Aorta (tissue), 5 donors: ENCODE results near the gene PDCD6IP. TPM values are rescaled to one million over a fixed set of nuclear protein-coding genes. Genes with fewer than 3 reads are reported as not detected.

ENCODE experiments used
- ATAC-seq: fragments of 200-7000 bp; cut with Tn5 transposase; one replicate; pipeline ENCODE4 v1.9.1; 2022; ENCODE audit warnings: moderate library complexity; ENCODE audit not compliant: low FRiP score
- DNase-seq, 2 donors: peaks; one replicate each; pipeline ENCODE4 v3.0.0-alpha.2; 2020
- H3K27ac ChIP-seq, 2 donors: one replicate each; pipeline ENCODE4 v1.5.1; 2013; ENCODE audit warnings: low read length in 2 of 2, mild to moderate bottlenecking in 2 of 2, moderate library complexity in 2 of 2, control low read depth in 1 of 2, inconsistent platforms in 1 of 2, low read depth in 1 of 2
- H3K27me3 ChIP-seq, 2 donors: one replicate each; pipeline ENCODE4 v1.6.1; 2013; ENCODE audit warnings: control low read depth in 1 of 2, low read length in 1 of 2, mild to moderate bottlenecking in 1 of 2, moderate library complexity in 1 of 2; ENCODE audit not compliant: insufficient read depth in 2 of 2, control insufficient read depth in 1 of 2
- H3K36me3 ChIP-seq, 2 donors: one replicate each; pipeline ENCODE4 v1.6.1; 2013; ENCODE audit warnings: control low read depth in 1 of 2, low read length in 1 of 2, mild to moderate bottlenecking in 1 of 2; ENCODE audit not compliant: insufficient read depth in 2 of 2, control insufficient read depth in 1 of 2
- H3K4me1 ChIP-seq, 2 donors: one replicate each; pipeline ENCODE4 v1.6.1; 2013; ENCODE audit warnings: low read length in 2 of 2, control low read depth in 1 of 2, mild to moderate bottlenecking in 1 of 2, moderate library complexity in 1 of 2; ENCODE audit not compliant: insufficient read depth in 2 of 2, control insufficient read depth in 1 of 2
- H3K4me3 ChIP-seq, 2 donors: one replicate each; pipeline ENCODE4 v1.5.1; 2013; ENCODE audit warnings: low read length in 2 of 2, control low read depth in 1 of 2, mild to moderate bottlenecking in 1 of 2
- H3K9me3 ChIP-seq: one replicate; pipeline ENCODE4 v1.6.1; 2013; ENCODE audit warnings: mild to moderate bottlenecking, low read length; ENCODE audit not compliant: control insufficient read depth
- WGBS, 2 donors: extraction: QIAGEN DNeasy Blood & Tissue Kit; methylation state at CpG; one replicate each; pipeline ENCODE4 v1.1.7; 2013; 5-methylcytosine and 5-hydroxymethylcytosine counted together
- intact Hi-C, 2 donors: fragments of 100-400 bp; cut with DNase I; formaldehyde crosslinking; loops; one replicate each; pipeline versions ENCODE4 v1.14.2 to v1.15.0; 2022
- polyA plus RNA-seq, 2 donors: library from polyadenylated mRNA; stranded (reverse); fragments of 200-250 nt; gene quantifications; one replicate each; pipeline ENCODE4 v1.2.3, GENCODE V29; 2013
- total RNA-seq, 2 donors: library from RNA; stranded (reverse); fragmentation: NEBNext Ultra II Directional; extraction: Animal tissue kit (Norgen Biotek cat#: 25700); gene quantifications; one replicate each; pipeline ENCODE4 v1.2.1, GENCODE V29; 2021
- donor health status: healthy with polysubstance abuse.
- donor health status: Bipolar disorder and iron deficiency.
- donor health status: DM: no; HTN: no; CAD: no.
- donor health status: DM: no; HTN: no; CAD: no.
- donor health status: DM: yes; HTN: yes; CAD: no.

The PDCD6IP gene
- total and polyA plus RNA-seq, 4 donors, result 41.7 to 245 (median 143) TPM

- H3K27ac ChIP-seq, result no peak overlapping the region
- ATAC-seq (no peak), DNase-seq (no peak)
- H3K36me3 ChIP-seq, result no peaks in the 10 kb centered on the region
- peaks cover 2 to 17% of the 10 kb centered on the region in 2 donors for H3K4me1 ChIP-seq
- 83 to 90% methylated on average over 6 of the region's 6 CpGs for WGBS, 2 donors
- H3K4me3 ChIP-seq, result no peak overlapping the region
- intact Hi-C loops, result no loop called here
- no peaks in the 10 kb centered on the region for H3K9me3 ChIP-seq
- H3K27me3 ChIP-seq, result no peaks in the 10 kb centered on the region
These were observed 5.6 kb downstream of the PDCD6IP start for GRCh38 chr3:33803894-33804526.

GRCh38 chr3:33807191-33807590 is 8.8 kb downstream of the PDCD6IP start:
- Histone ChIP-seq H3K9me3 (no peaks in the 10 kb centered on the region), H3K27ac (no peak overlapping the region), H3K4me1 (peaks cover 3 to 17% of the 10 kb centered on the region in 2 donors), H3K36me3 (no peaks in the 10 kb centered on the region), H3K4me3 (no peak overlapping the region), H3K27me3 (no peaks in the 10 kb centered on the region)
- intact Hi-C loops, result no loop called here
- peak; percentile 48 for ATAC-seq
- no peak for DNase-seq
- WGBS, 2 donors, result 5 to 9% methylated on average over 2 of the region's 2 CpGs

DNA sequence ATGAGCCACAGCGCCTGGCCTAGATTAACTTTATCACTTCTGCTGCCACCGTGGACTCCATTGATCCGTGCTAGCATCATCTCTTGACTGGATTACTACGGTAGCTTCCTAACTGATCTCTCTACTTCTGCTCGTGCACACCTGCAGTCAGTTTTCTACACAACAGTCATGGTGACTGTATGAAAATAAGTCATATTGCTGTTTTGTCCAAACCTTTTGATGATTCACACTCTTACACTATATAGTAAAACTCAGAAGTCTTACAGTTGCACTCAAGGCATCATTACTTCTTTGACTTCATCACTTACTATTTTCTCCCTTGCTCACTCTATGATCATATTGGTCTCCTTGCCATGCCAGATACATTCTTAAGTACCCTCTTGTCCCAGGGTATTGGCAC is 10.1 kb downstream of the PDCD6IP start:
- Histone ChIP-seq H3K4me3 (no peak overlapping the region), H3K27me3 (no peaks in the 10 kb centered on the region), H3K36me3 (no peaks in the 10 kb centered on the region), H3K9me3 (no peaks in the 10 kb centered on the region), H3K4me1 (peaks cover 3 to 15% of the 10 kb centered on the region in 2 donors), H3K27ac (no peak overlapping the region)
- intact Hi-C loops, result no loop called here
- DNase-seq (no peak), ATAC-seq (no peak)
- 88 to 99% methylated on average over 5 of the region's 5 CpGs for WGBS, 2 donors

- 88 to 97% methylated on average over 1 of the region's 1 CpG for WGBS, 2 donors
- ATAC-seq (no peak), DNase-seq (no peak)
- Histone ChIP-seq H3K9me3 (no peaks in the 10 kb centered on the region), H3K36me3 (peaks cover 0 to 4% of the 10 kb centered on the region in 2 donors), H3K4me1 (peaks cover 3 to 15% of the 10 kb centered on the region in 2 donors), H3K27me3 (no peaks in the 10 kb centered on the region), H3K4me3 (no peak overlapping the region), H3K27ac (no peak overlapping the region)
- intact Hi-C loops, result no loop called here
These were observed 12.1 kb downstream of the PDCD6IP start for GRCh38 chr3:33810545-33810944.

DNA sequence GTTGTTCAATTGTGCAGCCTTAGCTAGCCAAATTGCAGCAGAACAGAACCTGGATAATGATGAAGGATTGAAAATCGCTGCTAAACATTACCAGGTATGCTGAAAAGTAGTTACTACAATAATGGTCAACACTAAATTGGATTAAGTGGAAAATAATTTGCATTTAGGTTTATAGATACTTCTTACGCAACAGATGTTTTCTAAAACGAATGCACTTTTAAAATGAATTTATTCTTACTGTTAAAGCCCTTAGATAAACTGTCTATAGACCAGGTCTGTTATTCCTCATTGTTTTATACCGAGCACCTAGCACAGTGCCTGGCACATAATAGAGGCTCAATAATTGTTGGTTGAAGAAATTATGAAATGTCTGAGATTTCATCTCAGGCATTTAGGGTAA is 23.6 kb downstream of the PDCD6IP start:
- intact Hi-C loops, result no loop called here
- 90 to 92% methylated on average over 4 of the region's 4 CpGs for WGBS, 2 donors
- Histone ChIP-seq H3K36me3 (no peaks in the 10 kb centered on the region), H3K27ac (no peak overlapping the region), H3K27me3 (no peaks in the 10 kb centered on the region), H3K4me1 (no peaks in the 10 kb centered on the region), H3K9me3 (no peaks in the 10 kb centered on the region), H3K4me3 (no peak overlapping the region)
- DNase-seq, result no peak
- ATAC-seq, result no peak

DNA sequence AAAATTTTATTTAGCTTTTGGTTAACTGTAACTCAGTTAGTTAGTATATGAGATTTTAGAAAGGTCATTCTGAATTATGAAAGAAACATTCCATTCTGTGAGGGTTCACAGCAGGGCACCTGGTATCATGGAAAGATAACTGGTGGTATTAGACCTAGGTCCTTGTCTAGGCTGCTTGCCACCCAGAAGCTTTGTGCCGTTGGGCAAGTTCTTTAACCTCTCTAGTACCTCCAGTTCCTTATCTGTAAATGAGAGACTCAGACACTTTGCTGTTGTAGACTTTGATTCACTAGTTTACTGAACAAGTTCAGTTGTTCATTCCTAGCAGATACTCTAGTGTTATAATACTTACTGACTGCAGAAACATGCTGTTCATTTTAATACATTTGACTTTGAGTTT is 25.4 kb downstream of the PDCD6IP start:
- no peaks in the 10 kb centered on the region for H3K36me3 ChIP-seq
- H3K4me3 ChIP-seq, result no peak overlapping the region
- DNase-seq, result no peak
- intact Hi-C loops, result no loop called here
- WGBS, 2 donors, result 77 to 80% methylated on average over 1 of the region's 1 CpG
- no peaks in the 10 kb centered on the region for H3K9me3 ChIP-seq
- H3K4me1 ChIP-seq, result no peaks in the 10 kb centered on the region
- H3K27ac ChIP-seq, result no peak overlapping the region
- H3K27me3 ChIP-seq, result no peaks in the 10 kb centered on the region
- no peak for ATAC-seq

GRCh38 chr3:33825111-33825510 is 26.7 kb downstream of the PDCD6IP start:
- H3K4me1 ChIP-seq, result no peaks in the 10 kb centered on the region
- ATAC-seq, result no peak
- peaks cover 0 to 3% of the 10 kb centered on the region in 2 donors for H3K36me3 ChIP-seq
- no peak for DNase-seq
- no peak overlapping the region for H3K27ac ChIP-seq
- no peak overlapping the region for H3K4me3 ChIP-seq
- intact Hi-C loops, result no loop called here
- 83 to 89% methylated on average over 5 of the region's 5 CpGs for WGBS, 2 donors
- H3K27me3 ChIP-seq, result no peaks in the 10 kb centered on the region
- no peaks in the 10 kb centered on the region for H3K9me3 ChIP-seq

GRCh38 chr3:33826206-33826605 is 27.8 kb downstream of the PDCD6IP start:
- intact Hi-C loops, result no loop called here
- ATAC-seq (no peak), DNase-seq (no peak)
- Histone ChIP-seq H3K27ac (no peak overlapping the region), H3K4me3 (no peak overlapping the region), H3K9me3 (no peaks in the 10 kb centered on the region), H3K27me3 (no peaks in the 10 kb centered on the region), H3K4me1 (no peaks in the 10 kb centered on the region), H3K36me3 (peaks cover 3% of the 10 kb centered on the region in 2 donors)
- WGBS, 2 donors, result 50 to 71% methylated on average over 1 of the region's 1 CpG

- DNase-seq, result no peak
- H3K27me3 ChIP-seq, result no peaks in the 10 kb centered on the region
- 92 to 93% methylated on average over 1 of the region's 1 CpG for whole genome bisulfite sequencing, 2 donors
- intact Hi-C loops, result no loop called here
- peaks cover 3% of the 10 kb centered on the region in 2 donors for H3K36me3 ChIP-seq
- no peak overlapping the region for H3K4me3 ChIP-seq
- ATAC-seq, result no peak
- no peak overlapping the region for H3K27ac ChIP-seq
- no peaks in the 10 kb centered on the region for H3K9me3 ChIP-seq
- no peaks in the 10 kb centered on the region for H3K4me1 ChIP-seq
These were observed 28.3 kb downstream of the PDCD6IP start for GRCh38 chr3:33826688-33827087.
